CD4-positive, alpha-beta T cell treated with Interleukin-6 for 4 hours (primary cell): Measurements from ENCODE around the gene PKNOX2.

Experiments
- DNase-seq: peaks from one replicate; pipeline ENCODE4 v3.0.0-alpha.2; 2020; ENCODE audit warnings: mixed read lengths

Gene PKNOX2

GRCh38 chr11:125423247-125423849, 258.8 kb downstream of the PKNOX2 start:
- DNase-seq: peak; percentile 8

GRCh38 chr11:125425601-125426000, 261.1 kb downstream of the PKNOX2 start:
- no peak for DNase-seq

DNA sequence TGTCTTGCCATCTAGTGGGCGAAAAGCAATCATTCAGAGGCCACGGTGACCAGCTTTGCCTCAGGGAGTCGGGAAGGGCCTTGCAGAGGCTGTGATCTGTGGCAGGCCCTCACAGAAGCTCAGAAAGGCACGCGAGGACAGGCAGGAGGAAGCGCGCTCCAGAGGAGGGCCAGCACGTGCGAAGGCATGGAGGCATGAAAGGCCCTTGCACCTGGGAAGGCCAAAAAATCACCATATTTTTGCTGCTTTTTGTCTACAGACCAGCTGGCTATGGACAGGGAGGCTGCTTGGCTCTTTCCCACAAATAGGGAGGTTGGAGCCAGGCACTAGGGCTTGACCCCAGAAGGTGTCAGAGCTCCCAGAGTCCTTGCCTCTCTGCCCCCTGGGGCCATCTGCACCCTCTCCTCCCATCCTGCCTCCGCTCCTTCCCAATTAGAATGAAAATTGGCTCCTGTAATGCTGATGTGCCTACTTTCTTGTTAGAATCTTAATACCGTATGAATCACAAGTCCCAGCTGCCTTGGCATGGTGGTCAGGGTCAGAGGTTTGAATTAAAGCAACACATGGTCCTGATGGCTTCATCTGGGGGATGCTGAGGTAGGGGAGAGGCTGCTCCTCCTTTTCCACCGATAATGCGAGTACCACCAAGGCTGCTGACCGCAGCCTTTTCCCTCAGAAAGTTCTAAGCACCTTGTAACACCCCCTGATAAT, 262.4 kb downstream of the PKNOX2 start:
- DNase-seq: no peak

DNA sequence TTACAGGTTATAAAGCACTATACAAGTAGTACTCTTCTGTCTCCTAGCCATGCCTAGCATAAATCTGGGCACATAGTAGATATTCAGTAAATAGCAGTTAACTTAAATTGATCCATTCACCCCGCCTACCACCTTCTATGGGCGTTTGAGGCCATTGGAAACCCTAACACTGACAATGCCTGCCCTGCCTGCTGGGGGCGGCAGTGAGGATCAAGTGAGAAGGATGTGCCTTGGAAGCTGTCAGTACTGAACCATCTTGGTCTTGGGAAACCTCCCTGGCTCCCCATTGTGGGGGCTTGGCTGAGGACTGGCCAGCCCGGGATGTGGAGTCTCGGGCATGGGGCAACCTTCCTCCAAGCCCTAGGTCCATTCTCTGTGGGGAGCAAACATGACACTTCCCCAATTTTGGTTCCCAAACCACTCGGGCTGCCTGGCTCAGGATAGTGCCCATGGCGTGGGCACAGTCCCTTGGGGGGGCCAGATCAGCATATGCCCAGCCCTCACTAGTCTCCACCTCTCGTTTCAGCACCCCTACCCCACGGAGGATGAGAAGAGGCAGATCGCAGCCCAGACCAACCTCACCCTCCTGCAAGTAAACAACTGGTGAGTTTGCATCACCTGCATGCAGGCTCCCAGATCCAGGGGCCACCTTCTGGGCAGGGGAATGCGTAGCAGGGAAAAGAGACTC, 264.1 kb downstream of the PKNOX2 start:
- DNase-seq: no peak

- DNase-seq: peak; percentile 30
Observed at GRCh38 chr11:125429174-125429707, 264.7 kb downstream of the PKNOX2 start.

- DNase-seq: no peak
Observed at GRCh38 chr11:125429807-125430678, 265.5 kb downstream of the PKNOX2 start.

- DNase-seq: no peak
Observed at GRCh38 chr11:125431009-125431408, 266.5 kb downstream of the PKNOX2 start.

- no peak for DNase-seq
Observed at GRCh38 chr11:125431481-125431880, 266.9 kb downstream of the PKNOX2 start.

DNA sequence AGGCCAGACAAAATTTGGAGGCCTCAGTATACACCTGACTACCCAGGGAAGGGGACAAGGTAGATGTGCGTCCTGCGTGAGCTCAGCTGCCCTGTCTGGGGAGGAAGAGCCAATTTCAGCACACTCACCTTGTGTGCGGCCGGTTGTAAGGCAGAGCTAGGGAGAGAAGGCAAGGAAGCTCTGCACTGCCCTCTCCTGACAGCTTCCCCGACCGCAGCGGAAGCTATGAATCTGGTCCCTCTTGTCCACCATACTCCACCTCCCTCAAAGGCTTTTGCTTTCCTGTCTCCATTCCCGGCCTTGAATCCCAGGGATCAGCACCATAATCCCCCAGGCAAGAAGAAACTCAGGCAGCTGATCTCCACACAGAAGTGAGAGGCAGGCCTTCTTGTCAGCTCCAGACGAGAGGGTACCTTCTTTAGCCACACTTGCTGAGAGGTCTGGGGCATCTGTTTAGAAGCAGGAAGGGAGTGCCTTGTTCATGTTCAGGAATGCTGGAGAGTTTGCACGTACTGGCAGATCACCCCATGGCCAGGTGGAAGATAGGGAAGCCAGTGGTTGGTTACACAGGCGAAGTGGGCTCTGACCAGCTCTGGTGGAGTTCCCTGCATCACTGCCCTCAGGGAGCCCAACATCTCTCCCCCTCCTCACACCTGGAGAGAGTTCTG, 269.0 kb downstream of the PKNOX2 start:
- DNase-seq: no peak

DNA sequence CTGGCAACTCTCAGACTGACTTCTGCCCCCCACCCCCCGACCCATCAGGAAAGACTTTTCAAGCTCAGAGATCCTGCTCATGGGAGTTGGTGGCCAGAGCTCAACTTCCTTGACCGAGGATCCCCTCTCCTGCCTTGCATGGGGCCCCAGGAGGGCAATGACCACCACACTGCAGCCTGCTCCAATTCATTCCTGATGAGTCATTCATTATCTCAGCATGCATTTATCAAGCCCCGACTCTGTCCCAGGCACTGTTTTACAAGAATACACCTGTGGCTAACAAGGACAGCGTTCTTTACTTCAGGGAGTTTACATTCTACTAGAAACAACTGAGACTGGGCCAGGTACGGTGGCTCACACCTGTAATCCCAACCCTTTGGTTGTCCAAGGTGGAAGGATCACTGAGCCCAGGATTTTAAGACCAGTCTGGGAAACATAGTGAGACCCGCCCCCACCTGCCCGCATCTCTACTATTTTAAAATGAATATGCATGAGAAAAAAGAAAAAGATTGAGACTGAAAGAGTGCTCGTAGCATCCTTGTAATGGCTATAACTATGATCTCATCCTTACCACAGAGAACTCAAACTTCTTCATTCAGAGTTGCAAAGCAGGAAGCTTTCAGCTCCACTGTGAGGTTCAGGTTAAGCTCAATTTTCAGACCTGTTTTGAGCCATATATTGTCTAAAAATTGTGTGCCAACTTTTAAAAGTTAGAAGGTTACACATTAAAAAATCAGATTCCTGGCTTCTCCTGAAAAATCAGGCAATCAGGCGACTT, 271.1 kb downstream of the PKNOX2 start:
- no peak for DNase-seq

DNA sequence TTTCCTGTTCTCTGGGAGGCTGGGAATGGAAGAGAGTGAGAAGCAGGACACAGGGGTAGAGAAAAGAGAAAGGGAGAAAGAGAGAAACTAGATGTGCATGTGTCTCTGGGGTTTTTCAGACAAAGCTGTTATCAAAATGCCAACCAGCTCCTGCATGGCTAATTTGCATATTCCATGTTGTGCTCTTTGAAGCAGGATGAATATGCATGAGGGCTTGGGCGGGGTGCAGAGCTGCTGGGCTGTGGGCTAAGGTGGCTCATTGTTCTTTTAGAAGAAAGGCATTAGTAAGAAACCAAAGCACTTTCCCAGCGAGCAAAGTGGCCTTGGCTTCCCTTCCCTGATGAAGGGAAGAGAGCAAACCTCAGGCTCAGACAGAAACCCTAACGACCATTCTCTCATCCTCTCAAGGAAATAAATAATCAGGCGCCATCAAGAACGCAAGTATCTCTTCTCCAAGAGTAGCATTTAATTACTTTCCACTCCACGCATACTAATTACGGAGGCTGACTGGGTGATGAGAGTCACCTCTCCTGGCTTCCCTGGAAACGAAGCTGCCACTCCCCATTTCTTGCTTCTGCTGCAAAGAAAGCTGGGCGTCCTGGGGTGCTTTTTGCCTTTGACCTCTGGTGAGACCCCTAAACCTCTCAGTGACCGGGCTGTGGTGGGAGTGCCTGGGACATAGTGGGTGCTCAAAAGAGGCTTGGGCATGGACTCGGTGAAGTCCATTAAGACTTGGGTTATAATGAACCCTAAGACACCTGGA, 277.3 kb downstream of the PKNOX2 start:
- no peak for DNase-seq

GRCh38 chr11:125442946-125443345, 278.4 kb downstream of the PKNOX2 start:
- no peak for DNase-seq

GRCh38 chr11:125443767-125444311, 279.3 kb downstream of the PKNOX2 start:
- no peak for DNase-seq

GRCh38 chr11:125445731-125446130, 281.2 kb downstream of the PKNOX2 start:
- no peak for DNase-seq

GRCh38 chr11:125446279-125446678, 281.7 kb downstream of the PKNOX2 start:
- no peak for DNase-seq

- DNase-seq: no peak
Observed at GRCh38 chr11:125447721-125448120, 283.2 kb downstream of the PKNOX2 start.

DNA sequence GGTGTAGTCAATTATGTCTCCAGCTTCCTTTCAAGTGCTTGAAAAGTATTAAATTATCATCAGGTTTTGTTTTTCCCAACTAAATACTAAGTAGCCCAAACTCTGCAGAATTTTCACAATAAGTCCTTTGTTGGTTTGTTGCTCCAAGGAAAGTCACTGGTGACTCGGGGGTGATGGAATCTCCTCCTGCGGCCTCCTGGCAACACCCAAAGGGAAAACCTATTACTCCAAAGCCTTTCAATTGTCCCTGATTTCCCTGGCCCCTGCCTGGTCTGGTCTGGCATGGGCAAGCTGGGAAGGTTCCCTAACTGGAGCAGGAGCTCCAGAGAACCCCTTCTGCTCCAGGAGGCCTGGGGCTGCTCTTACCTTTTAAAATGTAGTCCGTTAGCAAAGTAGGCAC, 283.6 kb downstream of the PKNOX2 start:
- no peak for DNase-seq

GRCh38 chr11:125449565-125449964, 285.0 kb downstream of the PKNOX2 start:
- DNase-seq: no peak

GRCh38 chr11:125451400-125452124, 287.0 kb downstream of the PKNOX2 start:
- DNase-seq: no peak

DNA sequence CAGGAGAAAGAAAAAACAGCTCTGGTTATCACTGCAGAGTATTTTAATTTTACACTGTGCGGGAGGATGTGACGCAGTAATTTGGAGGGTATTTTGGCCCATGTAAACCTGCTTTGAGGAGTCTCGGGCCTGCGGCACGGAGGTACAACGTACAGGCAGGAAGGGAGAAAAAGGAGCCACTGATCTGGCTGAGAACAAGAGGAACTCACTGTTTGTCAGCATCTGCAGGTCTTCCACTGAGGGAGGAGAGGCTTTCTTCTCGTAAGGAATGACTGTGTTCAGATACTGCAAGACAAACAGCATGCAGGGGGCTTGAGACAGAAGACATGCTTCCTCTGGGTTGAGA, 287.5 kb downstream of the PKNOX2 start:
- no peak for DNase-seq
